ENCODE measurements around the gene LAMA3.

Gene LAMA3

GRCh38 chr18:23673725-23674124, 15.5 kb upstream of the LAMA3 start:
- peaks cover 6 to 10% of the 10 kb centered on the region in 2 experiments for H3K27me3 ChIP-seq (ENCODE audit: control insufficient read depth in 1 of 2, insufficient read depth in 1 of 2, low read length in 2 of 2)
- H2BK12ac ChIP-seq (ENCODE audit: low read length in 2 of 2) = no peak overlapping the region
- no peak overlapping the region for H3K4me3 ChIP-seq (ENCODE audit: insufficient read depth in 1 of 2, low read depth in 1 of 2, low read length in 2 of 2)
- no peak overlapping the region for H3K18ac ChIP-seq (ENCODE audit: low read depth in 1 of 2, low read length in 2 of 2)
- no peak overlapping the region for H3K27ac ChIP-seq (ENCODE audit: low read length, poor library complexity, severe bottlenecking)
- H3K36me3 ChIP-seq (ENCODE audit: control insufficient read depth in 1 of 2, insufficient read depth in 2 of 2, low read depth in 1 of 2, low read length in 2 of 2) = no peaks in the 10 kb centered on the region
- WGBS = 80% methylated on average over 1 of the region's 1 CpG
- H3K4ac ChIP-seq (ENCODE audit: low read depth in 1 of 2, low read length in 2 of 2) = no peak overlapping the region
- H3K4me2 ChIP-seq (ENCODE audit: low read length, poor library complexity, severe bottlenecking) = no peak overlapping the region
- H3K79me1 ChIP-seq (replicated peaks; ENCODE audit: low read length, poor library complexity, severe bottlenecking) = no peaks in the 10 kb centered on the region
- H3K14ac ChIP-seq (ENCODE audit: low read length in 2 of 2) = no peak overlapping the region
- H4K8ac ChIP-seq (ENCODE audit: low read length) = no peak overlapping the region
- DNase-seq = no peak
- no peak overlapping the region for H4K91ac ChIP-seq (ENCODE audit: low read length)
- H2BK15ac ChIP-seq (ENCODE audit: low read depth, poor library complexity, severe bottlenecking) = no peak overlapping the region
- H2BK5ac ChIP-seq (ENCODE audit: low read depth, low read length, poor library complexity, severe bottlenecking) = no peak overlapping the region
- H2AFZ ChIP-seq (ENCODE audit: low read depth, low read length) = no peak overlapping the region
- H2AK5ac ChIP-seq (ENCODE audit: low read length, severe bottlenecking) = no peak overlapping the region
- no peak overlapping the region for H3K23ac ChIP-seq (ENCODE audit: low read length in 2 of 2)
- no peaks in the 10 kb centered on the region for H3K9me3 ChIP-seq (ENCODE audit: control insufficient read depth, low read length)
- H3K9ac ChIP-seq (ENCODE audit: low read length) = no peak overlapping the region
- H3K4me1 ChIP-seq (ENCODE audit: control insufficient read depth, insufficient read depth, low read depth, low read length) = peaks cover 2% of the 10 kb centered on the region
- no peak overlapping the region for H2BK120ac ChIP-seq (ENCODE audit: low read depth, low read length)

DNA sequence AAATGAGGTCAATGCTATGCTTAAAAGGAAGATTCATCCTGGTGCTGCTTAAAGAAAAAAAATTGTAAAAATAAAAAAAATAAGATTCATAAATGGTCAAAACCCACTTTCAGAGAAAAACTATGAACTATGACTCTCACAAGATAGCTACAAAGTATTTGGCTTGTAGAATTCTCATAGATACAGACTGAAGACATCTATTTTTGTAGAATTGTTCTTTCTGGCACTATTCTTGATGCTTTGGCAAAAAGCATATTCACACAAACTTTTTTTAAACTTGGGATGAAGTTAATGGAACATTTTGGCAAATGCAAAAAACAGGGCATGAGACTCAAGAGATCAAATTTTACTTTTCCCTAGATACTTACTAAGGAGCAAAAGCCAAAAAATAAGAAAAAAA, 14.0 kb upstream of the LAMA3 start:
- H4K91ac ChIP-seq (ENCODE audit: low read length) = no peak overlapping the region
- H3K23ac ChIP-seq (ENCODE audit: low read length in 2 of 2) = no peak overlapping the region
- peaks cover 2% of the 10 kb centered on the region for H3K4me1 ChIP-seq (ENCODE audit: control insufficient read depth, insufficient read depth, low read depth, low read length)
- no peak overlapping the region for H3K4me2 ChIP-seq (ENCODE audit: low read length, poor library complexity, severe bottlenecking)
- H3K14ac ChIP-seq (ENCODE audit: low read length in 2 of 2) = no peak overlapping the region
- no peak overlapping the region for H2BK120ac ChIP-seq (ENCODE audit: low read depth, low read length)
- no peak for DNase-seq
- no peak overlapping the region for H2BK12ac ChIP-seq (ENCODE audit: low read length in 2 of 2)
- H3K27ac ChIP-seq (ENCODE audit: low read length, poor library complexity, severe bottlenecking) = no peak overlapping the region
- no peak overlapping the region for H2AFZ ChIP-seq (ENCODE audit: low read depth, low read length)
- no peak overlapping the region for H3K9ac ChIP-seq (ENCODE audit: low read length)
- H3K18ac ChIP-seq (ENCODE audit: low read depth in 1 of 2, low read length in 2 of 2) = no peak overlapping the region
- H3K79me1 ChIP-seq (replicated peaks; ENCODE audit: low read length, poor library complexity, severe bottlenecking) = no peaks in the 10 kb centered on the region
- no peak overlapping the region for H2AK5ac ChIP-seq (ENCODE audit: low read length, severe bottlenecking)
- H3K36me3 ChIP-seq (ENCODE audit: control insufficient read depth in 1 of 2, insufficient read depth in 2 of 2, low read depth in 1 of 2, low read length in 2 of 2) = no peaks in the 10 kb centered on the region
- no peak overlapping the region for H3K4me3 ChIP-seq (ENCODE audit: insufficient read depth in 1 of 2, low read depth in 1 of 2, low read length in 2 of 2)
- H2BK5ac ChIP-seq (ENCODE audit: low read depth, low read length, poor library complexity, severe bottlenecking) = no peak overlapping the region
- peaks cover 3 to 6% of the 10 kb centered on the region in 2 experiments for H3K27me3 ChIP-seq (ENCODE audit: control insufficient read depth in 1 of 2, insufficient read depth in 1 of 2, low read length in 2 of 2)
- H4K8ac ChIP-seq (ENCODE audit: low read length) = no peak overlapping the region
- no peak overlapping the region for H2BK15ac ChIP-seq (ENCODE audit: low read depth, poor library complexity, severe bottlenecking)
- H3K9me3 ChIP-seq (ENCODE audit: control insufficient read depth, low read length) = no peaks in the 10 kb centered on the region
- H3K4ac ChIP-seq (ENCODE audit: low read depth in 1 of 2, low read length in 2 of 2) = no peak overlapping the region

DNA sequence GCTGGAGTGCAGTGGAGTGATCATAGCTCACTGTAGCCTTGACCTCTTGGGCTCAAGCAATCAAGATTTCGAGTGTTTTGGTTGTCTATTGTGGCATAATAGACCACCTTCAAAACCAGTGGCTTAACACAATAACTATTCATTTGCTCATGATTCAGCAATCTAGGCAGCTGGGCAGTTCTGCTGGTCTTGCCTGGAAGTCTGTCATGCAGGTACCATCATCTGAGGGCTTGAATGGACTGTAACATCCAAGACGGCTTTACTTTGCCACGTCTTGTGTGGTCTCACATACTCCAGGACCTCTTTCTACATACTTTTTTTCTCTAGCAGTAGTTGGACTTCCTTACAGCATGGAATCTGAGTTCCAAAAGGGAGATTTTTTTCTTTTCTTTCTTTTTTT, 13.4 kb upstream of the LAMA3 start:
- WGBS = 95% methylated on average over 3 of the region's 3 CpGs
- H2BK5ac ChIP-seq (ENCODE audit: low read depth, low read length, poor library complexity, severe bottlenecking) = no peak overlapping the region

DNA sequence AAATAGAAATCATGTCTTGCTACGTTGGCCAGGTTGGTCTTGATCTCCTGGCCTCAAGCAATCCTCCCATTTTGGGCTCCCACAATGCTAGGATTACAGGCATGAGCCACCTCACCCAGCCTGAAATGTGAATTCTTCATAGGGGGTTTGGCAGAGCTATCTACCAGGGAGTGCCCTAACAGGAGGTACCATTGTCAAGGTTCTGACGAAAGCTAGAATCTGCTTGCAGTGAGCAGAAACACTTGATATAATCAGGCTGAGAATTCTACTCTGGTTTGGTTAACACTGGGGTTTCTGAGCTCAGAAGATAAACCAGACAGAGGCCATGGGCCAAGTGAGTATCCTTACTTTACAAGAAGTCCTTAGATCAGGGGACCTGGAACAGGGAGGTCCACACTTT, 7.2 kb upstream of the LAMA3 start:
- Histone ChIP-seq H2BK120ac (ENCODE audit: low read depth, low read length) (no peak overlapping the region), H3K14ac (ENCODE audit: low read length in 2 of 2) (no peak overlapping the region), H2BK15ac (ENCODE audit: low read depth, poor library complexity, severe bottlenecking) (no peak overlapping the region), H3K79me1 (replicated peaks; ENCODE audit: low read length, poor library complexity, severe bottlenecking) (no peaks in the 10 kb centered on the region), H2AK5ac (ENCODE audit: low read length, severe bottlenecking) (no peak overlapping the region), H3K9ac (ENCODE audit: low read length) (no peak overlapping the region), H3K4ac (ENCODE audit: low read depth in 1 of 2, low read length in 2 of 2) (no peak overlapping the region), H3K23ac (ENCODE audit: low read length in 2 of 2) (no peak overlapping the region), H3K9me3 (ENCODE audit: control insufficient read depth, low read length) (no peaks in the 10 kb centered on the region), H3K4me3 (ENCODE audit: insufficient read depth in 1 of 2, low read depth in 1 of 2, low read length in 2 of 2) (no peak overlapping the region), H3K4me2 (ENCODE audit: low read length, poor library complexity, severe bottlenecking) (no peak overlapping the region), H3K36me3 (ENCODE audit: control insufficient read depth in 1 of 2, insufficient read depth in 2 of 2, low read depth in 1 of 2, low read length in 2 of 2) (no peaks in the 10 kb centered on the region), H3K4me1 (ENCODE audit: control insufficient read depth, insufficient read depth, low read depth, low read length) (peaks cover 3% of the 10 kb centered on the region), H4K8ac (ENCODE audit: low read length) (no peak overlapping the region), H3K27me3 (ENCODE audit: control insufficient read depth in 1 of 2, insufficient read depth in 1 of 2, low read length in 2 of 2) (peaks cover 0 to 6% of the 10 kb centered on the region in 2 experiments), H2AFZ (ENCODE audit: low read depth, low read length) (no peak overlapping the region), H2BK5ac (ENCODE audit: low read depth, low read length, poor library complexity, severe bottlenecking) (no peak overlapping the region), H2BK12ac (ENCODE audit: low read length in 2 of 2) (no peak overlapping the region), H3K27ac (ENCODE audit: low read length, poor library complexity, severe bottlenecking) (no peak overlapping the region), H4K91ac (ENCODE audit: low read length) (no peak overlapping the region), H3K18ac (ENCODE audit: low read depth in 1 of 2, low read length in 2 of 2) (no peak overlapping the region)
- 88% methylated on average over 1 of the region's 2 CpGs for WGBS
- DNase-seq = no peak

More for the DNA sequence above, 13.4 kb upstream of the LAMA3 start:
- no peak overlapping the region for H3K4ac ChIP-seq (ENCODE audit: low read depth in 1 of 2, low read length in 2 of 2)
- H4K91ac ChIP-seq (ENCODE audit: low read length) = no peak overlapping the region
- no peaks in the 10 kb centered on the region for H3K36me3 ChIP-seq (ENCODE audit: control insufficient read depth in 1 of 2, insufficient read depth in 2 of 2, low read depth in 1 of 2, low read length in 2 of 2)
- DNase-seq = no peak
- no peak overlapping the region for H2AFZ ChIP-seq (ENCODE audit: low read depth, low read length)
- no peak overlapping the region for H3K4me3 ChIP-seq (ENCODE audit: insufficient read depth in 1 of 2, low read depth in 1 of 2, low read length in 2 of 2)
- H3K9ac ChIP-seq (ENCODE audit: low read length) = no peak overlapping the region
- no peak overlapping the region for H4K8ac ChIP-seq (ENCODE audit: low read length)
- H3K23ac ChIP-seq (ENCODE audit: low read length in 2 of 2) = no peak overlapping the region
- no peak overlapping the region for H2BK120ac ChIP-seq (ENCODE audit: low read depth, low read length)
- H2BK15ac ChIP-seq (ENCODE audit: low read depth, poor library complexity, severe bottlenecking) = no peak overlapping the region
- no peak overlapping the region for H3K18ac ChIP-seq (ENCODE audit: low read depth in 1 of 2, low read length in 2 of 2)
- H3K27me3 ChIP-seq (ENCODE audit: control insufficient read depth in 1 of 2, insufficient read depth in 1 of 2, low read length in 2 of 2) = peaks cover 3 to 6% of the 10 kb centered on the region in 2 experiments
- H3K4me1 ChIP-seq (ENCODE audit: control insufficient read depth, insufficient read depth, low read depth, low read length) = peaks cover 2% of the 10 kb centered on the region
- H2AK5ac ChIP-seq (ENCODE audit: low read length, severe bottlenecking) = no peak overlapping the region
- no peaks in the 10 kb centered on the region for H3K79me1 ChIP-seq (replicated peaks; ENCODE audit: low read length, poor library complexity, severe bottlenecking)
- H3K9me3 ChIP-seq (ENCODE audit: control insufficient read depth, low read length) = no peaks in the 10 kb centered on the region
- H2BK12ac ChIP-seq (ENCODE audit: low read length in 2 of 2) = no peak overlapping the region
- H3K14ac ChIP-seq (ENCODE audit: low read length in 2 of 2) = no peak overlapping the region
- H3K4me2 ChIP-seq (ENCODE audit: low read length, poor library complexity, severe bottlenecking) = no peak overlapping the region
- H3K27ac ChIP-seq (ENCODE audit: low read length, poor library complexity, severe bottlenecking) = no peak overlapping the region
